Astrocyte (in vitro differentiated cells and primary cell): Measurements from ENCODE around the gene MEGF6. TPM values are rescaled to one million over a fixed set of nuclear protein-coding genes. Genes with fewer than 3 reads are reported as not detected.

Experiments
- DNase-seq: peaks from one replicate; pipeline ENCODE4 v3.0.0-alpha.2; 2010; ENCODE audit warnings: low read depth
- FAIRE-seq: peaks from 2 replicates; lab custom pipeline; 2011; peaks lifted over from hg19 to GRCh38; lab: Jason Lieb, UNC
- H2AFZ ChIP-seq: 2 replicates; pipeline ENCODE4 v1.6.0; 2012; ENCODE audit warnings: low read depth, low read length, inconsistent platforms
- H3K27ac ChIP-seq: 2 replicates; pipeline ENCODE4 v1.5.1; 2011; ENCODE audit warnings: low read depth, low read length, inconsistent platforms
- H3K27me3 ChIP-seq: 2 replicates; pipeline ENCODE4 v1.6.0; 2011; ENCODE audit warnings: low read length, inconsistent platforms; ENCODE audit not compliant: insufficient read depth
- H3K36me3 ChIP-seq: 2 replicates; pipeline ENCODE4 v1.5.1; 2011; ENCODE audit warnings: low read length, inconsistent platforms; ENCODE audit not compliant: insufficient read depth
- H3K4me1 ChIP-seq: 2 replicates; pipeline ENCODE4 v1.5.1; 2011; ENCODE audit warnings: low read length, inconsistent platforms; ENCODE audit not compliant: insufficient read depth
- H3K4me2 ChIP-seq: 2 replicates; pipeline ENCODE4 v1.6.0; 2012; ENCODE audit warnings: low read length, inconsistent platforms
- H3K4me3 ChIP-seq: 2 replicates; pipeline ENCODE4 v1.5.1; 2011; ENCODE audit warnings: low read depth, mild to moderate bottlenecking, low read length, inconsistent platforms; ENCODE audit not compliant: insufficient read depth
- H3K79me2 ChIP-seq: 2 replicates; pipeline ENCODE4 v1.6.0; 2012; ENCODE audit warnings: mild to moderate bottlenecking, low read length, inconsistent platforms; ENCODE audit not compliant: insufficient read depth
- H3K9ac ChIP-seq: 2 replicates; pipeline ENCODE4 v1.6.0; 2012; ENCODE audit warnings: mild to moderate bottlenecking, low read length, inconsistent platforms
- H3K9me3 ChIP-seq: 2 replicates; pipeline ENCODE4 v1.5.1; 2012; ENCODE audit warnings: low read depth, mild to moderate bottlenecking, low read length, inconsistent platforms; ENCODE audit not compliant: insufficient read depth
- H4K20me1 ChIP-seq: 2 replicates; pipeline ENCODE4 v1.6.0; 2012; ENCODE audit warnings: low read length, inconsistent platforms; ENCODE audit not compliant: insufficient read depth
- H3K27ac Mint-ChIP-seq: one replicate; pipeline ENCODE4 v1.8.0; 2021; ENCODE audit warnings: mild to moderate bottlenecking, mixed read lengths; ENCODE audit not compliant: unreplicated experiment
- H3K27me3 Mint-ChIP-seq: one replicate; pipeline ENCODE4 v1.8.0; 2021; ENCODE audit warnings: low read depth, mixed read lengths; ENCODE audit not compliant: unreplicated experiment
- H3K36me3 Mint-ChIP-seq: one replicate; pipeline ENCODE4 v1.8.0; 2021; ENCODE audit warnings: low read depth, mixed read lengths; ENCODE audit not compliant: unreplicated experiment
- H3K4me1 Mint-ChIP-seq: one replicate; pipeline ENCODE4 v1.8.0; 2021; ENCODE audit warnings: low read depth, mixed read lengths; ENCODE audit not compliant: unreplicated experiment
- H3K4me3 Mint-ChIP-seq: one replicate; pipeline ENCODE4 v1.8.0; 2021; ENCODE audit warnings: mild to moderate bottlenecking, moderate library complexity, mixed read lengths; ENCODE audit not compliant: unreplicated experiment
- H3K9me3 Mint-ChIP-seq: one replicate; pipeline ENCODE4 v1.8.0; 2021; ENCODE audit warnings: mild to moderate bottlenecking, mixed read lengths; ENCODE audit not compliant: unreplicated experiment
- EZH2 ChIP-seq: IDR thresholded peaks from 2 replicates; pipeline ENCODE4 v1.6.1; 2012; ENCODE audit warnings: mild to moderate bottlenecking, low read length, inconsistent platforms; ENCODE audit not compliant: insufficient read depth
- total RNA-seq: library from RNA; stranded (reverse); gene quantifications from 2 replicates; pipeline ENCODE4 v1.2.1, GENCODE V29; 2021
- TF ChIP-seq, protein P1 (sequence below): IDR thresholded peaks from 2 replicates; pipeline ENCODE4 v1.5.1; 2011; ENCODE audit warnings: low read depth, mild to moderate bottlenecking, inconsistent platforms, low read length, moderate library complexity; ENCODE audit not compliant: insufficient read depth

Gene MEGF6
- total RNA-seq, 1 donor from 2014 or later: 14.8 TPM

DNA sequence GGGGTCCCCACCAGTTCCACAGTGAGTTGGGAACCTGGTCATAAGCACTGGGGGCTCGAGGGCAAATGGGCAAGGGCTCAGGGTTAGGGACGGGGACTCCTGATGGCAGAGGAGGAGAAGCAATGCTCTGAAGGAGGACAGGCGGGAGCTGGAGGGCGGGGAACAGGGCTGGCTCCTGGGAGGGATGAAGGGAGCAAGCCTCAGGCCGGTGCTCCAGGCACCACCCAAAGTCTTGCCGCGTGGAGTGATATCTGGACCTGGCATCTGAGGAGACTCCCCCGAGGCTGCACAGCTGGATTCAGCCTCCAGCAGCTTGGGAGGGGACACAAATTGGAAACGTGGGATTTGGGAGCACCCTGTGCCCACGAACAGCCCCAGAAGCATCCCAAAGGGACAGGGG is 11.0 kb downstream of the MEGF6 start:
- H3K9me3 ChIP-seq: no peaks in the 10 kb centered on the region
- no peak overlapping the region for H3K4me3 Mint-ChIP-seq
- DNase-seq: no peak
- TF ChIP-seq EZH2: no peak
- TF ChIP-seq, protein P1, sequence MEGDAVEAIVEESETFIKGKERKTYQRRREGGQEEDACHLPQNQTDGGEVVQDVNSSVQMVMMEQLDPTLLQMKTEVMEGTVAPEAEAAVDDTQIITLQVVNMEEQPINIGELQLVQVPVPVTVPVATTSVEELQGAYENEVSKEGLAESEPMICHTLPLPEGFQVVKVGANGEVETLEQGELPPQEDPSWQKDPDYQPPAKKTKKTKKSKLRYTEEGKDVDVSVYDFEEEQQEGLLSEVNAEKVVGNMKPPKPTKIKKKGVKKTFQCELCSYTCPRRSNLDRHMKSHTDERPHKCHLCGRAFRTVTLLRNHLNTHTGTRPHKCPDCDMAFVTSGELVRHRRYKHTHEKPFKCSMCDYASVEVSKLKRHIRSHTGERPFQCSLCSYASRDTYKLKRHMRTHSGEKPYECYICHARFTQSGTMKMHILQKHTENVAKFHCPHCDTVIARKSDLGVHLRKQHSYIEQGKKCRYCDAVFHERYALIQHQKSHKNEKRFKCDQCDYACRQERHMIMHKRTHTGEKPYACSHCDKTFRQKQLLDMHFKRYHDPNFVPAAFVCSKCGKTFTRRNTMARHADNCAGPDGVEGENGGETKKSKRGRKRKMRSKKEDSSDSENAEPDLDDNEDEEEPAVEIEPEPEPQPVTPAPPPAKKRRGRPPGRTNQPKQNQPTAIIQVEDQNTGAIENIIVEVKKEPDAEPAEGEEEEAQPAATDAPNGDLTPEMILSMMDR: no peak
- H3K36me3 ChIP-seq: no peaks in the 10 kb centered on the region
- H3K27me3 ChIP-seq: peaks cover 2% of the 10 kb centered on the region
- H3K36me3 Mint-ChIP-seq: no peaks in the 10 kb centered on the region
- no peak for FAIRE-seq
- H3K27ac Mint-ChIP-seq: no peak overlapping the region
- no peak overlapping the region for H3K9ac ChIP-seq
- no peaks in the 10 kb centered on the region for H4K20me1 ChIP-seq
- no peaks in the 10 kb centered on the region for H3K79me2 ChIP-seq
- no peak overlapping the region for H3K4me2 ChIP-seq
- H3K4me1 ChIP-seq: peaks cover 4% of the 10 kb centered on the region
- no peak overlapping the region for H3K4me3 ChIP-seq
- H3K27me3 Mint-ChIP-seq: peaks cover 12% of the 10 kb centered on the region
- no peaks in the 10 kb centered on the region for H3K9me3 Mint-ChIP-seq
- H3K27ac ChIP-seq: no peak overlapping the region
- H2AFZ ChIP-seq: no peak overlapping the region
- H3K4me1 Mint-ChIP-seq: peaks cover 3% of the 10 kb centered on the region

DNA sequence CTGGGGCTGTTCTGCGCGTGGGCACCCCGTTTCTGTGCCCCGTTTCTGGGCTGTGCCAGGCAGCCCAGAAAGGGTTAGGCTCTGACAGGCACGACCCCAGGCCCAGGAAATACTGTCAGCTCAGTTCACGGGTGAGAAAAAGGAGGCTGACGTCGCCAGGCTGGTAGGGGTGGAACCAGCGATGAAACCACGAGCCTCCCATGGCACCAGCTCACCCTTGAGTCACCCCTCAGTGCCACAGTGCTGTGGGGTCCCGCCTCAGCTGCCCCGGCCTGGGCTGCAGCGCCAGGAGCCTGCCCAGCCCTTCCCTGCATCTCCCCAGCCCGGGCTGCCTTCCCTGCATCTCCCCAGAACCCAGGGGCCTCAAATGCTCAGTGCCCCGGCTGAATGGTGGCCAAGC is 11.5 kb downstream of the MEGF6 start:
- no peak for FAIRE-seq

DNA sequence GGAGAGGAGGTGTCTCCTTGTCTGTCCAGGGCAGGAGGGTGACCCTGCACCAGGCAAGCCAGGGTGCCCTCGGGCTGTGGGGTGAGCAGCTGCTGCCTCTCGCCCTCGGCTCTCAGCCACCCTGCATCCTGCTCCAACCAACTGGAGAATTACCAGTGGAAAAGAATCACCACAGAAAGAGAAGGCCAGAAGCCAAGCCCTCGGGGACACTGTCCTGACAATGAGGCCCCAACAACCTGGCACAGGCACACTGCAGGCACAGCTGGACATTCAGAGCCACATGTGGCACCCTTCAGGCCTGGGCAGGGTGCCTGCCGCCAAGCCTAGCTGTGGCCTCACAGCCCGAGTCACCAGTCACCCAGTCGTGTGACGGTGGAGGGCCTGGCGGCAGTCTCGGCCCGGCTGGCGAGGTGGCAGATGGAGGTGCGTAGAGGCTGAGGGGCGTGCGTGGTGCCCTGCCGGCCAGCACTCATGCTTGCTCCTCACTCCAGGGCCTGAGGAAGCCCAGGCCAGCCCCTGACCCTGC is 12.0 kb downstream of the MEGF6 start:
- Histone ChIP-seq H4K20me1 (no peaks in the 10 kb centered on the region), H2AFZ (no peak overlapping the region), H3K4me1 (peaks cover 4% of the 10 kb centered on the region), H3K27ac (no peak overlapping the region), H3K4me3 (no peak overlapping the region), H3K36me3 (no peaks in the 10 kb centered on the region), H3K9me3 (no peaks in the 10 kb centered on the region), H3K27me3 (peaks cover 2% of the 10 kb centered on the region), H3K4me2 (no peak overlapping the region), H3K9ac (no peak overlapping the region), H3K79me2 (no peaks in the 10 kb centered on the region)
- no peaks in the 10 kb centered on the region for H3K9me3 Mint-ChIP-seq
- peaks cover 12% of the 10 kb centered on the region for H3K27me3 Mint-ChIP-seq
- no peak overlapping the region for H3K27ac Mint-ChIP-seq
- DNase-seq: no peak
- no peak for TF ChIP-seq EZH2
- TF ChIP-seq, protein P1: no peak
- H3K4me3 Mint-ChIP-seq: no peak overlapping the region
- peaks cover 3% of the 10 kb centered on the region for H3K4me1 Mint-ChIP-seq
- no peak for FAIRE-seq
- no peaks in the 10 kb centered on the region for H3K36me3 Mint-ChIP-seq

More for the DNA sequence above, 11.5 kb downstream of the MEGF6 start:
- H4K20me1 ChIP-seq: no peaks in the 10 kb centered on the region
- no peak overlapping the region for H3K27ac Mint-ChIP-seq
- TF ChIP-seq EZH2: no peak
- TF ChIP-seq, protein P1: no peak
- no peak overlapping the region for H3K4me3 Mint-ChIP-seq
- H3K4me1 Mint-ChIP-seq: peaks cover 3% of the 10 kb centered on the region
- no peaks in the 10 kb centered on the region for H3K79me2 ChIP-seq
- peaks cover 2% of the 10 kb centered on the region for H3K27me3 ChIP-seq
- H3K4me3 ChIP-seq: no peak overlapping the region
- H2AFZ ChIP-seq: no peak overlapping the region
- no peaks in the 10 kb centered on the region for H3K9me3 Mint-ChIP-seq
- no peak overlapping the region for H3K9ac ChIP-seq
- no peaks in the 10 kb centered on the region for H3K9me3 ChIP-seq
- H3K27ac ChIP-seq: no peak overlapping the region
- no peak for DNase-seq
- H3K4me2 ChIP-seq: no peak overlapping the region
- no peaks in the 10 kb centered on the region for H3K36me3 Mint-ChIP-seq
- H3K36me3 ChIP-seq: no peaks in the 10 kb centered on the region
- H3K4me1 ChIP-seq: peaks cover 4% of the 10 kb centered on the region
- H3K27me3 Mint-ChIP-seq: peaks cover 12% of the 10 kb centered on the region
